Lower leg skin (tissue), 3 donors: ENCODE measurements around the gene SECTM1.

Experiments
- POLR2A ChIP-seq, 2 donors: fragments of 450-650 bp; IDR thresholded peaks; one replicate each; pipeline ENCODE4 v1.6.1; 2016 to 2017; ENCODE audit warnings: antibody characterized with exemption in 2 of 2, mild to moderate bottlenecking in 1 of 2, moderate library complexity in 1 of 2
- TF ChIP-seq, protein P1 (sequence below), 3 donors: fragments of 450-650 bp; IDR thresholded peaks; one replicate each; pipeline ENCODE4 v1.5.1; 2016; ENCODE audit warnings: antibody characterized with exemption in 3 of 3, mild to moderate bottlenecking in 3 of 3, moderate library complexity in 2 of 3

DNA sequence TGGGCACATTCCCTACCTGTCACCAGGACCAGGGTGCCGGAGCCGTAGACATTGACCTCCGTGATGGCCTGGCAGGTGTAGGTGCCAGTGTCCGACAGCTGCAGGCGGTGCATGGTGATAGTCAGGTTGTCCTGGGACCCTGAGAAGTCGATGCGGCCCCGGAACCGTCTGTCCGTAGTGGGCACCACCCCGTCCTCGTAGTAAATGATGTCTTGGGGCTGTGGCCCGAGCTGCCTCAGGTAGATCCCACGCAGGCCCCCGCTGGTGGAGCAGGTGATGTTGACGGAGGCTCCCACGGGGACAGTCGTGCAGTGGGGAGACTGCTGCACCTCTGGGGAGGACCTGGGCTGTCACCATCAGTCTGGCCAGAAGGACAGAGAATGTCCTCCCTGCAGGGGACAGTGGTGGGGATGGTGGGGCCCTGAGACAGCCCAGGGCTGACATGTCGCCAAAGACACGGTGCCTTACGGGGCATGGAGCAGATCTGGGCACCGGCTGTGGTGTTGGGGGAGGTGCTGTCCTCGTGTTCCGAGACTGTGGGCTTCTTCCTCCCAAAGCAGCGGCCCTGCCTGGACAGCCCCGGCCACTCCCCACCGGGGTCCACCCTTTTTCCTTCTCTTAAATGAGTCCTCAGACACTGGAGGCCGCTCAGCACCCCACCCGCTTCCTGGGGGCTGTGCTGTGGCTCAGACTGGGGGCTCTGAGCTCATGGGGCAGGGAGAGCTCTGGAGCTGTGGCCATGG is 16.7 kb downstream of the SECTM1 start:
- TF ChIP-seq POLR2A (IDR thresholded peaks at IDR 0.05) = no peak
- TF ChIP-seq, protein P1, sequence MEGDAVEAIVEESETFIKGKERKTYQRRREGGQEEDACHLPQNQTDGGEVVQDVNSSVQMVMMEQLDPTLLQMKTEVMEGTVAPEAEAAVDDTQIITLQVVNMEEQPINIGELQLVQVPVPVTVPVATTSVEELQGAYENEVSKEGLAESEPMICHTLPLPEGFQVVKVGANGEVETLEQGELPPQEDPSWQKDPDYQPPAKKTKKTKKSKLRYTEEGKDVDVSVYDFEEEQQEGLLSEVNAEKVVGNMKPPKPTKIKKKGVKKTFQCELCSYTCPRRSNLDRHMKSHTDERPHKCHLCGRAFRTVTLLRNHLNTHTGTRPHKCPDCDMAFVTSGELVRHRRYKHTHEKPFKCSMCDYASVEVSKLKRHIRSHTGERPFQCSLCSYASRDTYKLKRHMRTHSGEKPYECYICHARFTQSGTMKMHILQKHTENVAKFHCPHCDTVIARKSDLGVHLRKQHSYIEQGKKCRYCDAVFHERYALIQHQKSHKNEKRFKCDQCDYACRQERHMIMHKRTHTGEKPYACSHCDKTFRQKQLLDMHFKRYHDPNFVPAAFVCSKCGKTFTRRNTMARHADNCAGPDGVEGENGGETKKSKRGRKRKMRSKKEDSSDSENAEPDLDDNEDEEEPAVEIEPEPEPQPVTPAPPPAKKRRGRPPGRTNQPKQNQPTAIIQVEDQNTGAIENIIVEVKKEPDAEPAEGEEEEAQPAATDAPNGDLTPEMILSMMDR (IDR thresholded peaks at IDR 0.05) = no peak
